ENCODE measurements around the gene LRR1.

- peak; percentile 87 for TF ChIP-seq POLR2A (IDR thresholded peaks at IDR 0.05; ENCODE audit: low read depth, low read length)
- TF ChIP-seq POLR2AphosphoS5 (IDR thresholded peaks at IDR 0.05; ENCODE audit: low read depth, low read length), result peak; percentile 56; the same call in 1 of the 2 replicates
- peak; percentile 48 for TF ChIP-seq TAF1 (IDR thresholded peaks at IDR 0.05; ENCODE audit: borderline replicate concordance, low read depth, low read length)
Observed at GRCh38 chr14:49633640-49634546, 35.2 kb downstream of the LRR1 start.
